Measurements from ENCODE around the gene MAPRE3.
A peak's percentile ranks its signal among the peaks of the same experiment; 100 is the strongest.

The MAPRE3 gene

GRCh38 chr2:26938399-26939118 is 31.9 kb upstream of the MAPRE3 start:
- Mint-ChIP-seq H3K27me3 (peaks cover 28 to 44% of the 10 kb centered on the region in 2 donors), H3K4me3 (no peak overlapping the region), H3K27ac (no peak overlapping the region), H3K4me1 (ENCODE audit: low read depth in 2 of 2) (peaks cover 3 to 6% of the 10 kb centered on the region in 2 donors), H3K36me3 (ENCODE audit: insufficient read depth) (no peaks in the 10 kb centered on the region), H3K9me3 (no peaks in the 10 kb centered on the region)
- no peak for ATAC-seq (replicated peaks)
- DNase-seq: no peak

GRCh38 chr2:26940001-26940400 is 30.4 kb upstream of the MAPRE3 start:
- peaks cover 3 to 6% of the 10 kb centered on the region in 2 donors for H3K4me1 Mint-ChIP-seq (ENCODE audit: low read depth in 2 of 2)
- no peak overlapping the region for H3K27ac Mint-ChIP-seq
- H3K9me3 Mint-ChIP-seq: no peaks in the 10 kb centered on the region
- no peak for DNase-seq
- H3K4me3 Mint-ChIP-seq: no peak overlapping the region
- ATAC-seq (replicated peaks): no peak
- peaks cover 19 to 44% of the 10 kb centered on the region in 2 donors for H3K27me3 Mint-ChIP-seq
- H3K36me3 Mint-ChIP-seq (ENCODE audit: insufficient read depth): no peaks in the 10 kb centered on the region

- H3K27me3 Mint-ChIP-seq: peaks cover 21 to 45% of the 10 kb centered on the region in 2 donors
- DNase-seq (no peak), ATAC-seq (replicated peaks) (no peak)
- no peak overlapping the region for H3K27ac Mint-ChIP-seq
- H3K4me3 Mint-ChIP-seq: no peak overlapping the region
- peaks cover 3 to 6% of the 10 kb centered on the region in 2 donors for H3K4me1 Mint-ChIP-seq (ENCODE audit: low read depth in 2 of 2)
- H3K9me3 Mint-ChIP-seq: no peaks in the 10 kb centered on the region
- H3K36me3 Mint-ChIP-seq (ENCODE audit: insufficient read depth): no peaks in the 10 kb centered on the region
Observed at GRCh38 chr2:26941486-26941885, 29.0 kb upstream of the MAPRE3 start.

GRCh38 chr2:26942543-26943295 is 27.7 kb upstream of the MAPRE3 start:
- DNase-seq: peak; percentile 42 to 54 (median 47)
- H3K9me3 Mint-ChIP-seq: no peaks in the 10 kb centered on the region
- peak; percentile 51 for ATAC-seq (replicated peaks)
- H3K4me1 Mint-ChIP-seq (ENCODE audit: low read depth in 2 of 2): peaks cover 3 to 6% of the 10 kb centered on the region in 2 donors
- peak overlapping the region in 1 of 2 donors; percentile 57 for H3K27ac Mint-ChIP-seq
- H3K4me3 Mint-ChIP-seq: no peak overlapping the region
- no peaks in the 10 kb centered on the region for H3K36me3 Mint-ChIP-seq (ENCODE audit: insufficient read depth)
- H3K27me3 Mint-ChIP-seq: peaks cover 22 to 56% of the 10 kb centered on the region in 2 donors

- DNase-seq (no peak), ATAC-seq (replicated peaks) (no peak)
- Mint-ChIP-seq H3K27ac (no peak overlapping the region), H3K9me3 (no peaks in the 10 kb centered on the region), H3K27me3 (peaks cover 34 to 88% of the 10 kb centered on the region in 2 donors), H3K4me1 (ENCODE audit: low read depth in 2 of 2) (peaks cover 3 to 6% of the 10 kb centered on the region in 2 donors), H3K4me3 (no peak overlapping the region), H3K36me3 (ENCODE audit: insufficient read depth) (peaks cover 3% of the 10 kb centered on the region)
Observed at GRCh38 chr2:26945991-26946750, 24.3 kb upstream of the MAPRE3 start.

- DNase-seq (no peak), ATAC-seq (replicated peaks) (no peak)
- no peak overlapping the region for H3K27ac Mint-ChIP-seq
Observed at GRCh38 chr2:26946841-26947784, 23.3 kb upstream of the MAPRE3 start.

GRCh38 chr2:26948800-26949199 is 21.6 kb upstream of the MAPRE3 start:
- no peaks in the 10 kb centered on the region for H3K9me3 Mint-ChIP-seq
- ATAC-seq (replicated peaks) (no peak), DNase-seq (no peak)
- H3K4me1 Mint-ChIP-seq (ENCODE audit: low read depth in 2 of 2): no peaks in the 10 kb centered on the region
- H3K36me3 Mint-ChIP-seq (ENCODE audit: insufficient read depth): peaks cover 3% of the 10 kb centered on the region
- peaks cover 29 to 73% of the 10 kb centered on the region in 2 donors for H3K27me3 Mint-ChIP-seq
- H3K4me3 Mint-ChIP-seq: no peak overlapping the region
- H3K27ac Mint-ChIP-seq: no peak overlapping the region

More at GRCh38 chr2:26946841-26947784, 23.3 kb upstream of the MAPRE3 start:
- Mint-ChIP-seq H3K9me3 (no peaks in the 10 kb centered on the region), H3K36me3 (ENCODE audit: insufficient read depth) (peaks cover 3% of the 10 kb centered on the region), H3K4me1 (ENCODE audit: low read depth in 2 of 2) (peaks cover 3 to 6% of the 10 kb centered on the region in 2 donors), H3K27me3 (peaks cover 34 to 88% of the 10 kb centered on the region in 2 donors), H3K4me3 (no peak overlapping the region)

GRCh38 chr2:26950246-26950645 is 20.2 kb upstream of the MAPRE3 start:
- Mint-ChIP-seq H3K27ac (no peak overlapping the region), H3K36me3 (ENCODE audit: insufficient read depth) (peaks cover 3% of the 10 kb centered on the region), H3K9me3 (no peaks in the 10 kb centered on the region), H3K4me3 (no peak overlapping the region), H3K27me3 (peaks cover 38 to 73% of the 10 kb centered on the region in 2 donors), H3K4me1 (ENCODE audit: low read depth in 2 of 2) (no peaks in the 10 kb centered on the region)
- ATAC-seq (replicated peaks): no peak
- no peak for DNase-seq

GRCh38 chr2:26951236-26951635 is 19.2 kb upstream of the MAPRE3 start:
- ATAC-seq (replicated peaks) (no peak), DNase-seq (no peak)
- Mint-ChIP-seq H3K4me3 (no peak overlapping the region), H3K27me3 (peaks cover 42 to 73% of the 10 kb centered on the region in 2 donors), H3K36me3 (ENCODE audit: insufficient read depth) (peaks cover 3% of the 10 kb centered on the region), H3K9me3 (no peaks in the 10 kb centered on the region), H3K27ac (no peak overlapping the region), H3K4me1 (ENCODE audit: low read depth in 2 of 2) (no peaks in the 10 kb centered on the region)

GRCh38 chr2:26952374-26952773 is 18.1 kb upstream of the MAPRE3 start:
- Mint-ChIP-seq H3K4me3 (no peak overlapping the region), H3K27ac (no peak overlapping the region), H3K27me3 (peaks cover 50 to 74% of the 10 kb centered on the region in 2 donors), H3K36me3 (ENCODE audit: insufficient read depth) (peaks cover 3% of the 10 kb centered on the region), H3K9me3 (no peaks in the 10 kb centered on the region), H3K4me1 (ENCODE audit: low read depth in 2 of 2) (no peaks in the 10 kb centered on the region)
- no peak for DNase-seq
- no peak for ATAC-seq (replicated peaks)

- H3K36me3 Mint-ChIP-seq (ENCODE audit: insufficient read depth): peaks cover 3% of the 10 kb centered on the region
- ATAC-seq (replicated peaks): no peak
- H3K9me3 Mint-ChIP-seq: no peaks in the 10 kb centered on the region
- peaks cover 48 to 65% of the 10 kb centered on the region in 2 donors for H3K27me3 Mint-ChIP-seq
- no peak overlapping the region for H3K27ac Mint-ChIP-seq
- no peak for DNase-seq
- no peaks in the 10 kb centered on the region for H3K4me1 Mint-ChIP-seq (ENCODE audit: low read depth in 2 of 2)
- no peak overlapping the region for H3K4me3 Mint-ChIP-seq
Observed at GRCh38 chr2:26954135-26954534, 16.3 kb upstream of the MAPRE3 start.

GRCh38 chr2:26957041-26957440 is 13.4 kb upstream of the MAPRE3 start:
- H3K27ac Mint-ChIP-seq: no peak overlapping the region

More at GRCh38 chr2:26957041-26957440, 13.4 kb upstream of the MAPRE3 start:
- Mint-ChIP-seq H3K9me3 (no peaks in the 10 kb centered on the region), H3K4me3 (no peak overlapping the region), H3K27me3 (peaks cover 59 to 67% of the 10 kb centered on the region in 2 donors), H3K4me1 (ENCODE audit: low read depth in 2 of 2) (peaks cover 0 to 3% of the 10 kb centered on the region in 2 donors), H3K36me3 (ENCODE audit: insufficient read depth) (no peaks in the 10 kb centered on the region)
- DNase-seq: no peak
- no peak for ATAC-seq (replicated peaks)
